ENCODE data around the gene TTC23.
"Not testable (repeated sequence)": the region's sequence is repeated elsewhere in the genome, so short reads cannot be mapped to it uniquely, and the experiment has no call there.

TTC23 gene

DNA sequence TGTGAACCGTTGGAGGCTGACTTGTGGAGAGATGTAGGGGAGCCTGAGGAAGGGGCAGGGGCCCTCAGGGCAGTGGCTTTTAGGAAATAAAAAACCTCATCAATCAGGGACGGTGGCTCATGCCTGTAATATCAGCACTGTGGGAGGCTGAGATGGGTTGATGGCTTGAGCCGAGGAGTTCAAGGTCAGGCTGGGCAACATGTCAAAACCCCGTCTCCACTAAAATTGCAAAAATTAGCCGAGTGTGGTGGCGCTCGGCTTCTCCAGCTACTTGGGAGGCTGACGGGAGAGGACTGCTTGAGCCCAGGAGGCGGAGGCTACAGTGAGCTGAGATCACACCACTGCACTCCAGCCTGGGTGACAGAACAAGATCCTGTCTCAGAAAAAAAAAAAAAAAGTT, 7.6 kb downstream of the TTC23 start:
- TF ChIP-seq, protein P1, sequence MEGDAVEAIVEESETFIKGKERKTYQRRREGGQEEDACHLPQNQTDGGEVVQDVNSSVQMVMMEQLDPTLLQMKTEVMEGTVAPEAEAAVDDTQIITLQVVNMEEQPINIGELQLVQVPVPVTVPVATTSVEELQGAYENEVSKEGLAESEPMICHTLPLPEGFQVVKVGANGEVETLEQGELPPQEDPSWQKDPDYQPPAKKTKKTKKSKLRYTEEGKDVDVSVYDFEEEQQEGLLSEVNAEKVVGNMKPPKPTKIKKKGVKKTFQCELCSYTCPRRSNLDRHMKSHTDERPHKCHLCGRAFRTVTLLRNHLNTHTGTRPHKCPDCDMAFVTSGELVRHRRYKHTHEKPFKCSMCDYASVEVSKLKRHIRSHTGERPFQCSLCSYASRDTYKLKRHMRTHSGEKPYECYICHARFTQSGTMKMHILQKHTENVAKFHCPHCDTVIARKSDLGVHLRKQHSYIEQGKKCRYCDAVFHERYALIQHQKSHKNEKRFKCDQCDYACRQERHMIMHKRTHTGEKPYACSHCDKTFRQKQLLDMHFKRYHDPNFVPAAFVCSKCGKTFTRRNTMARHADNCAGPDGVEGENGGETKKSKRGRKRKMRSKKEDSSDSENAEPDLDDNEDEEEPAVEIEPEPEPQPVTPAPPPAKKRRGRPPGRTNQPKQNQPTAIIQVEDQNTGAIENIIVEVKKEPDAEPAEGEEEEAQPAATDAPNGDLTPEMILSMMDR (IDR thresholded peaks at IDR 0.05; ENCODE audit: insufficient read depth, low read depth, low read length, missing control alignments) = no peak
- DNase-seq (ENCODE audit: low read depth) = no peak
- no peak overlapping the region for H3K4me3 ChIP-seq (ENCODE audit: low read length)

DNA sequence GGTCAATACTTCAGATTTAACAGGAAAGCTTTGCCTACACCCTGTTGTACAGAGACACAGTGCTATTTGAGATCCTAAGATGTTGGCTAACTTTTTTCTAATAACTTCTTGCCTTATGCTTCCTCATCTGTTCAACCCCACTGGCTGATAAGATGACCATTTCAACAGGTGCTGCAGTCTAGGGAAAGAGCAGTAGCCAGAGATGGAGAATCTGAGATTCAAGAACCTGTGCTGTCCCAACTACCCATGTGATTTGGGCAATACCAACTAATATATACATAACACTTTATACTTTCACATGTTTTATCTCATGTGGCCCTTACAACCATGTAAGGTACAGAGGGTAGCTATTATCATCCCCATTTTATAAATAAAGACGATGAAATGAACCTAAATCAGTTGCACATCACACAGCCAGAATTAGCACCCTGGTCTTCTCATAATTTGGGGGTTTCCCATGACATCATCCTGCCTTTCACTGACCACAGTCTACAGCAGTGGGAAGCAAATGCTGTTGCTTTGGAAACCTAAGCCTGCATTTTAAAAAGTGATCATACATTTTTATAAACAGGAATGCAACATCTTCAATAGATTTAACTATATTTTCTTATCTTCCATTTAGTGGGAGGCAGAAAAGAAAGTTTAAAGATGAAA, 9.7 kb downstream of the TTC23 start:
- TF ChIP-seq, protein P1 (IDR thresholded peaks at IDR 0.05; ENCODE audit: insufficient read depth, low read depth, low read length, missing control alignments) = no peak
- DNase-seq (ENCODE audit: low read depth) = no peak
- no peak overlapping the region for H3K4me3 ChIP-seq (ENCODE audit: low read length)

DNA sequence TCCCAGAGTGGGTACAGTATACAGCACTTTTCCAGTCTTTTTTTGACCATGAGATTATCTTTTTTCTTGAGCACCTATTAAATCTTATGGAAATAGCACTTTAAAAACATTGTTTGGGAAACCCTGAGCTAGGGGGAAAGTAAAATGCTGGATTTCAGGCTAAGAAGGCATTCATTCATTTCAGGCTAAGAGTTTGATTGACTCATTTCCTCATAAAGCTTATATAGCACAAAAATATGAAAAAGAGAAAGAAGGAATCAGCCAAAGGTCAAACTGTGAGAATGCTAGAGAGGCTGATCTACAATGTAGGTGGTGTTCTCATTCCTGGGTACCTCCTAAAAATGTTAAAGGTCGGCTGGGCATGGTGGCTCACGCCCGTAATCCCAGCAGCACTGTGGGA, 10.5 kb downstream of the TTC23 start:
- DNase-seq (ENCODE audit: low read depth) = no peak
- H3K4me3 ChIP-seq (ENCODE audit: low read length) = no peak overlapping the region
- TF ChIP-seq, protein P1 (IDR thresholded peaks at IDR 0.05; ENCODE audit: insufficient read depth, low read depth, low read length, missing control alignments) = no peak

DNA sequence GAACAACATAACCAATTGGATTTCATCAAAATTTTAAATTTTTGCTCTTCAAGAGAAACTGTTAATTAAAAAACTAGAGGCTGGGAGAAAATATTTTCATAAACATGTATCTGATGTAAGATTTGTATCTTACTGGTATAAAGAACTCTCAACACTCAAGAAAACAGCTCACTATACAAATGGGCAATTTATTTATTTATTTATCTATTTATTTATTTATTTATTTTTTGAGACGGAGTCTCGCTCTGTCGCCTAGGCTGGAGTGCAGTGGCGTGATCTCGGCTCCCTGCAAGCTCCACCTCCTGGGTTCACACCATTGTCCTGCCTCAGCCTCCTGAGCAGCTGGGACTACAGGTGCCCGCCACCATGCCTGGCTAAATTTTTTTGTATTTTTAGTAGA, 15.2 kb downstream of the TTC23 start:
- not testable (repeated sequence) for DNase-seq (ENCODE audit: low read depth); H3K4me3 ChIP-seq (ENCODE audit: low read length)

DNA sequence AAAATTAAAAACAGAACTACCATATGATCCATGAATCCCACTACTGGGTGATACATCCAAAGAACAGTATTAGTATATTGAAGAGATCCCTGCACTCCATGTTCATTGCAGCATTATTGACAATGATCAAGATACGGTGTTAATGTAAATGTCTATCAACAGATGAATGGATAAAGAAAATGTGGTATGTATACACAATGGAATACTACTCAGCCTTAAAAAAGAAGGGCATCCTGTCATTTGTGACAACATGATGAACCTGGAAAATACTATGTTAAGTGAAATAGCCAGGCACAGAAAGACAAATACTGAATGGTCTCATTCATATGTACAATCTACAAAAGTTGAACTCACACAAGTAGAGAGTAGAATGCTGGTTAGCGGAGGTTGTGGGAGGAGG, 16.6 kb downstream of the TTC23 start:
- DNase-seq (ENCODE audit: low read depth) = no peak
- TF ChIP-seq, protein P1 (IDR thresholded peaks at IDR 0.05; ENCODE audit: insufficient read depth, low read depth, low read length, missing control alignments) = no peak
- no peak overlapping the region for H3K4me3 ChIP-seq (ENCODE audit: low read length)

DNA sequence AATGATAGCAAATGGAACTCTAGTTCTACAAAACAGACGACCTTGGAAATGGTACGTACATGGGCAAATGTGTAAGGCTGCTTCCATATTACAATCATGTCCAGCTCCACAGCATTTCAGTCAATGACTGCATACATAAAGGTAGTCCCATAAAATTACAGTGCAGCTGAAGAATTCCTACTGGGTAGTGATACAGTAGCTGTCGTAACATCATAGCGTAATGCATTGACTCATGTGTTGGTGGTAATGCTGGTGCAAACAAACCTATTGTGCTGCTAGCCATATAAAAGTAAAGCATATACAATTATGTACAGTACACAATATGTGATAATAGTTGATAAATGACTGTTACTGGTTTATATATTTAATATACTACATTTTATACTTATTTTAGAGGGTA, 18.5 kb downstream of the TTC23 start:
- DNase-seq (ENCODE audit: low read depth) = peak; percentile 54
- TF ChIP-seq, protein P1 (IDR thresholded peaks at IDR 0.05; ENCODE audit: insufficient read depth, low read depth, low read length, missing control alignments) = no peak
- no peak overlapping the region for H3K4me3 ChIP-seq (ENCODE audit: low read length)

DNA sequence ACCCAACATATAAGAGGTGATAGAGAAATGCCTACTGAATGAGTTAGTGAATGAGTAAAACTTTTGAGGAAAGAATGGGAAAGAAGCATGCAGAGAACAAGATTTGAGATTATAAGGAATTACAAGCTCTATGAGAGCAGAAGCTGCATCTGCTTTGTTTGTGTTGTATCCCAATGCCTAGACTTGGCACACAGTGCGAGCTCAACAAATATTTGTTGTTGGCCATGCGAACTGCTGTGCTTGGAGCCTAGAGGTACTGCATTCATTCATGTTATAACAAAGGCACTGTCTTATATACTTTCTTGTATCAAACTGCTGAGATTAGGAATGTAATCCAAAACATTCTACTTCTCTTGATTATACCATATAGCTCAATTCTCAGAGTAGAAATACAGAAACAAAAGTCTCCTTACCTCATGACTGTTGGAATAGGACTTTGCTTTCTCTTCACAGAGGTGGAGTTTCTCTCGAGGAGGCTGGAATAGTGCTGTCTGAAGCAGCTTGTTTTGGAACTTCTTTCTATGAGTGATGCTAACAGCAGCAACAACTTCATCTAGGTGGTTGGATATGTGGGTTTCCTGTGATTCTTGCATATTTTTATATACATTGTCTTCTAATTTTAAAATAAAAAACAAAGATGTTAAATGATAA, 21.1 kb downstream of the TTC23 start:
- TF ChIP-seq, protein P1 (IDR thresholded peaks at IDR 0.05; ENCODE audit: insufficient read depth, low read depth, low read length, missing control alignments) = no peak
- H3K4me3 ChIP-seq (ENCODE audit: low read length) = no peak overlapping the region

More for the DNA sequence above, 21.1 kb downstream of the TTC23 start:
- DNase-seq (ENCODE audit: low read depth) = no peak
